Uterus (tissue), 2 donors: ENCODE data around the gene HLF.

ENCODE experiments used
- POLR2A ChIP-seq, 2 donors: fragments of 450-650 bp; IDR thresholded peaks; one replicate each; pipeline ENCODE4 v1.6.1; 2016; ENCODE audit warnings: antibody characterized with exemption in 2 of 2, mild to moderate bottlenecking in 1 of 2, moderate library complexity in 1 of 2
- TF ChIP-seq, protein P1 (sequence below), 4 experiments: fragments of 200-600 bp in 2 of 4; fragments of 450-650 bp in 2 of 4; sonication (generic) in 2 of 4; IDR thresholded peaks; one replicate each; pipeline ENCODE4 v1.5.1; 2016 to 2019; ENCODE audit warnings: antibody characterized with exemption in 4 of 4, mild to moderate bottlenecking in 2 of 4, moderate library complexity in 1 of 4

DNA sequence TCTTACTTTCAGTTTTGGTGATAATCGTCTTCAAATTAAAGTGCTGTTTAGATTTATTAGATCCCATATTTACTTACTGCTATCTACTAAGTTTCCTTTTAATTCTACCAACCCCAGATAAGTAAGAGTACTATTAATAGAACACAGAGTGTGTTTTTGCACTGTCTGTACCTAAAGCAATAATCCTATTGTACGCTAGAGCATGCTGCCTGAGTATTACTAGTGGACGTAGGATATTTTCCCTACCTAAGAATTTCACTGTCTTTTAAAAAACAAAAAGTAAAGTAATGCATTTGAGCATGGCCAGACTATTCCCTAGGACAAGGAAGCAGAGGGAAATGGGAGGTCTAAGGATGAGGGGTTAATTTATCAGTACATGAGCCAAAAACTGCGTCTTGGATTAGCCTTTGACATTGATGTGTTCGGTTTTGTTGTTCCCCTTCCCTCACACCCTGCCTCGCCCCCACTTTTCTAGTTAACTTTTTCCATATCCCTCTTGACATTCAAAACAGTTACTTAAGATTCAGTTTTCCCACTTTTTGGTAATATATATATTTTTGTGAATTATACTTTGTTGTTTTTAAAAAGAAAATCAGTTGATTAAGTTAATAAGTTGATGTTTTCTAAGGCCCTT is 56.8 kb downstream of the HLF start:
- no peak for TF ChIP-seq POLR2A (IDR thresholded peaks at IDR 0.05)
- TF ChIP-seq, protein P1, sequence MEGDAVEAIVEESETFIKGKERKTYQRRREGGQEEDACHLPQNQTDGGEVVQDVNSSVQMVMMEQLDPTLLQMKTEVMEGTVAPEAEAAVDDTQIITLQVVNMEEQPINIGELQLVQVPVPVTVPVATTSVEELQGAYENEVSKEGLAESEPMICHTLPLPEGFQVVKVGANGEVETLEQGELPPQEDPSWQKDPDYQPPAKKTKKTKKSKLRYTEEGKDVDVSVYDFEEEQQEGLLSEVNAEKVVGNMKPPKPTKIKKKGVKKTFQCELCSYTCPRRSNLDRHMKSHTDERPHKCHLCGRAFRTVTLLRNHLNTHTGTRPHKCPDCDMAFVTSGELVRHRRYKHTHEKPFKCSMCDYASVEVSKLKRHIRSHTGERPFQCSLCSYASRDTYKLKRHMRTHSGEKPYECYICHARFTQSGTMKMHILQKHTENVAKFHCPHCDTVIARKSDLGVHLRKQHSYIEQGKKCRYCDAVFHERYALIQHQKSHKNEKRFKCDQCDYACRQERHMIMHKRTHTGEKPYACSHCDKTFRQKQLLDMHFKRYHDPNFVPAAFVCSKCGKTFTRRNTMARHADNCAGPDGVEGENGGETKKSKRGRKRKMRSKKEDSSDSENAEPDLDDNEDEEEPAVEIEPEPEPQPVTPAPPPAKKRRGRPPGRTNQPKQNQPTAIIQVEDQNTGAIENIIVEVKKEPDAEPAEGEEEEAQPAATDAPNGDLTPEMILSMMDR (IDR thresholded peaks at IDR 0.05) = no peak
